ENCODE measurements around the gene ABI1.

- TF ChIP-seq CTCF (IDR thresholded peaks at IDR 0.05) (no peak), POLR2A (IDR thresholded peaks at IDR 0.05) (no peak)
Observed at GRCh38 chr10:26738301-26738911, 122.4 kb downstream of the ABI1 start.
